Suppressor macrophage treated with lipopolysaccharide for 4 hours (primary cell): ENCODE data around the gene MMAA.
"Not testable (repeated sequence)": the region's sequence is repeated elsewhere in the genome, so short reads cannot be mapped to it uniquely, and the experiment has no call there.

Source experiments
- DNase-seq: peaks from one replicate; pipeline ENCODE4 v3.0.0-alpha.2; 2020

The MMAA gene

GRCh38 chr4:145635630-145636029, 16.4 kb downstream of the MMAA start:
- DNase-seq: peak; percentile 27

GRCh38 chr4:145639186-145639698, 20.1 kb downstream of the MMAA start:
- DNase-seq: no peak

- DNase-seq: not testable (repeated sequence)
Observed at GRCh38 chr4:145640236-145640635, 21.1 kb downstream of the MMAA start.

GRCh38 chr4:145643295-145643694, 24.1 kb downstream of the MMAA start:
- DNase-seq: no peak

GRCh38 chr4:145644699-145645098, 25.5 kb downstream of the MMAA start:
- no peak for DNase-seq

- DNase-seq: no peak
Observed at GRCh38 chr4:145656156-145656555, 37.0 kb downstream of the MMAA start.

- no peak for DNase-seq
Observed at GRCh38 chr4:145660064-145660463, 40.9 kb downstream of the MMAA start.

GRCh38 chr4:145663194-145663593, 44.0 kb downstream of the MMAA start:
- DNase-seq: peak; percentile 12

GRCh38 chr4:145665773-145666172, 46.6 kb downstream of the MMAA start:
- DNase-seq: peak; percentile 8

GRCh38 chr4:145670422-145670821, 51.2 kb downstream of the MMAA start:
- DNase-seq: no peak

GRCh38 chr4:145679520-145679919, 60.3 kb downstream of the MMAA start:
- DNase-seq: no peak

GRCh38 chr4:145679991-145680455, 60.8 kb downstream of the MMAA start, which contains the start of gene C4orf51:
C4orf51 (plus strand) TSS chr4:145680146; CDS start chr4:145680204, 58 bp downstream.
- DNase-seq: no peak

GRCh38 chr4:145680902-145681301, 61.7 kb downstream of the MMAA start:
- no peak for DNase-seq

- no peak for DNase-seq
Observed at GRCh38 chr4:145681518-145681917, 62.3 kb downstream of the MMAA start.

- no peak for DNase-seq
Observed at GRCh38 chr4:145681956-145682355, 62.8 kb downstream of the MMAA start.

GRCh38 chr4:145686991-145687390, 67.8 kb downstream of the MMAA start:
- DNase-seq: no peak

GRCh38 chr4:145690610-145691009, 71.4 kb downstream of the MMAA start:
- DNase-seq: no peak

- DNase-seq: not testable (repeated sequence)
Observed at GRCh38 chr4:145691416-145691815, 72.2 kb downstream of the MMAA start.

- DNase-seq: no peak
Observed at GRCh38 chr4:145694929-145695328, 75.7 kb downstream of the MMAA start.

GRCh38 chr4:145697332-145697731, 78.1 kb downstream of the MMAA start:
- DNase-seq: no peak

GRCh38 chr4:145698507-145698906, 79.3 kb downstream of the MMAA start:
- no peak for DNase-seq

GRCh38 chr4:145703850-145704497, 84.8 kb downstream of the MMAA start:
- no peak for DNase-seq

GRCh38 chr4:145709336-145709735, 90.2 kb downstream of the MMAA start:
- DNase-seq: no peak
